CD14-positive monocyte (primary cell): ENCODE measurements around the gene WRNIP1. TPM values are rescaled to one million over a fixed set of nuclear protein-coding genes. Genes with fewer than 3 reads are reported as not detected.

Experiments used
- DNase-seq, 3 donors: peaks; one replicate each; pipeline ENCODE4 v3.0.0-alpha.2; 2011 to 2022
- H2AFZ ChIP-seq: 2 replicates; pipeline ENCODE4 v1.6.0; 2012; ENCODE audit warnings: mild to moderate bottlenecking, low read depth, low read length, inconsistent platforms; ENCODE audit not compliant: insufficient read depth, poor library complexity, severe bottlenecking
- H3K27ac ChIP-seq, 2 donors: 1 replicate in 1 of 2; 2 replicates in 1 of 2; pipeline ENCODE4 v1.5.1; 2012 to 2013; ENCODE audit warnings: low read length in 2 of 2, control low read depth in 1 of 2, inconsistent platforms in 1 of 2, low read depth in 1 of 2, mild to moderate bottlenecking in 1 of 2
- H3K27me3 ChIP-seq, 2 donors: one replicate each; pipeline versions ENCODE4 v1.6.0 to v1.6.1; 2011 to 2013; ENCODE audit warnings: low read length in 2 of 2; ENCODE audit not compliant: control insufficient read depth in 2 of 2, insufficient read depth in 2 of 2
- H3K36me3 ChIP-seq, 2 donors: replicated peaks in 1 of 2; 1 replicate in 1 of 2; 2 replicates in 1 of 2; pipeline versions ENCODE4 v1.5.1 to v1.6.1; 2012 to 2013; ENCODE audit warnings: low read length in 2 of 2, control low read depth in 1 of 2, inconsistent platforms in 1 of 2, mild to moderate bottlenecking in 1 of 2; ENCODE audit not compliant: insufficient read depth in 2 of 2, control insufficient read depth in 1 of 2
- H3K4me1 ChIP-seq, 2 donors: 1 replicate in 1 of 2; 2 replicates in 1 of 2; pipeline versions ENCODE4 v1.5.1 to v1.6.1; 2012 to 2013; ENCODE audit warnings: low read length in 2 of 2, control low read depth in 1 of 2, inconsistent platforms in 1 of 2, mild to moderate bottlenecking in 1 of 2, moderate library complexity in 1 of 2; ENCODE audit not compliant: insufficient read depth in 2 of 2, control insufficient read depth in 1 of 2
- H3K4me2 ChIP-seq: replicated peaks from 2 replicates; pipeline ENCODE3; 2012; ENCODE audit warnings: low read length, moderate library complexity, mild to moderate bottlenecking; ENCODE audit not compliant: poor library complexity, severe bottlenecking; ENCODE audit errors: extremely low read depth
- H3K4me3 ChIP-seq, 3 experiments: fragments of 200-600 bp in 1 of 3; sonication (generic) in 1 of 3; replicated peaks in 1 of 3; 1 replicate in 2 of 3; 2 replicates in 1 of 3; pipeline ENCODE4 v1.5.1; 2011 to 2013; ENCODE audit warnings: low read length in 3 of 3, mild to moderate bottlenecking in 3 of 3, control low read depth in 2 of 3, low read depth in 2 of 3, inconsistent platforms in 1 of 3, moderate library complexity in 1 of 3
- H3K79me2 ChIP-seq: 2 replicates; pipeline ENCODE4 v1.6.0; 2012; ENCODE audit warnings: mild to moderate bottlenecking, control low read depth, inconsistent platforms, low read length, moderate library complexity; ENCODE audit not compliant: insufficient read depth
- H3K9ac ChIP-seq: 2 replicates; pipeline ENCODE4 v1.6.0; 2017; ENCODE audit warnings: low read length, mild to moderate bottlenecking; ENCODE audit not compliant: insufficient read depth, poor library complexity, severe bottlenecking
- H3K9me3 ChIP-seq, 2 donors: replicated peaks in 1 of 2; 1 replicate in 1 of 2; 2 replicates in 1 of 2; pipeline versions ENCODE4 v1.5.1 to v1.6.1; 2012 to 2013; ENCODE audit warnings: low read length in 2 of 2, control low read depth in 1 of 2; ENCODE audit not compliant: control insufficient read depth in 1 of 2, insufficient read depth in 1 of 2
- H4K20me1 ChIP-seq: 2 replicates; pipeline ENCODE4 v1.6.0; 2012; ENCODE audit warnings: mild to moderate bottlenecking, low read length, control low read depth, moderate library complexity; ENCODE audit not compliant: insufficient read depth
- H3K27ac Mint-ChIP-seq, 7 donors: one replicate each; pipeline ENCODE4 v1.8.0; 2020; ENCODE audit warnings: mild to moderate bottlenecking in 7 of 7, mixed read lengths in 7 of 7, moderate library complexity in 6 of 7, inconsistent platforms in 2 of 7
- H3K27me3 Mint-ChIP-seq, 3 donors: one replicate each; pipeline ENCODE4 v1.8.0; 2021 to 2022; ENCODE audit warnings: low read depth in 3 of 3, mild to moderate bottlenecking in 3 of 3, mixed read lengths in 3 of 3, moderate library complexity in 3 of 3, inconsistent platforms in 1 of 3
- H3K36me3 Mint-ChIP-seq, 2 donors: one replicate each; pipeline ENCODE4 v1.8.0; 2020; ENCODE audit warnings: mixed read lengths in 2 of 2, inconsistent platforms in 1 of 2, mild to moderate bottlenecking in 1 of 2
- H3K4me1 Mint-ChIP-seq: one replicate; pipeline ENCODE4 v1.8.0; 2020; ENCODE audit warnings: mild to moderate bottlenecking, mixed read lengths
- H3K4me3 Mint-ChIP-seq, 2 donors: one replicate each; pipeline ENCODE4 v1.8.0; 2020; ENCODE audit warnings: mild to moderate bottlenecking in 2 of 2, mixed read lengths in 2 of 2, moderate library complexity in 1 of 2
- H3K9me3 Mint-ChIP-seq, 7 donors: one replicate each; pipeline ENCODE4 v1.8.0; 2020 to 2022; ENCODE audit warnings: mixed read lengths in 7 of 7, mild to moderate bottlenecking in 6 of 7, moderate library complexity in 6 of 7, inconsistent platforms in 2 of 7
- CTCF ChIP-seq: fragments of 200-600 bp; IDR thresholded peaks from one replicate; pipeline ENCODE4 v1.8.0; 2022; ENCODE audit warnings: antibody characterized with exemption, mild to moderate bottlenecking
- WGBS: methylation state at CpG from one replicate; pipeline ENCODE4 v1.1.5; 2013; ENCODE audit warnings: missing lambda C conversion rate; ENCODE audit not compliant: insufficient coverage; 5-methylcytosine and 5-hydroxymethylcytosine counted together
- intact Hi-C, 2 donors: fragments of 100-400 bp; cut with micrococcal nuclease; formaldehyde crosslinking; loops; one replicate each; pipeline versions ENCODE4 v1.15.0 to v1.15.1; 2023
- polyA plus RNA-seq, 3 donors: library from polyadenylated mRNA; depleted of rRNA in 1 of 3; unstranded in 2 of 3; stranded (reverse) in 1 of 3; fragments of 300-500 nt in 2 of 3; fragments of >200 nt in 1 of 3; fragmentation: Illumina TruSeq in 2 of 3; gene quantifications; 1 replicate in 2 of 3; 2 replicates in 1 of 3; pipeline ENCODE4 v1.2.3, GENCODE V29; 2012 to 2021

Gene WRNIP1
- polyA plus RNA-seq, 3 donors: 17.5 to 25.8 (median 17.8) TPM

DNA sequence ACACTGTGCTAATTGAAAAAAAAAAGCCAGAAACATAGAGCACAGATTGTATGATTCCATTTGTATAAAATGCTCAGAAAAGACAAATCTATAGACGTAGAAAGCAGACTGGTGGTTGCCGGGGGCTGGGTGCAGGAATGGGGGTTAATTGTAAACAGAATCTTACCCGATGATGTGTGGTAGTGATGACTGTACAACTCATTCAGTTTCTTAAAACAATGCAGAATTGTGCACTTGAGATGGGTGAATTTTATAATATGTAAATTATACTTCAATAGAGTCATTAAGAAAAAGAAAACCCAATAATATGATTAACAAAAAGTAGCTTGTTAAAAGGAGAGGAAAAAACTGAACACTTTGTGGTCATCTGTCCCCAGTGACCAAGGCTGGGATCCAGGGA is 10.8 kb upstream of the WRNIP1 start:
- intact Hi-C loops: no loop called here
- DNase-seq: no peak
- Mint-ChIP-seq H3K36me3 (no peaks in the 10 kb centered on the region), H3K4me3 (no peak overlapping the region), H3K9me3 (no peaks in the 10 kb centered on the region), H3K27ac (no peak overlapping the region), H3K27me3 (peaks cover 0 to 8% (median 3%) of the 10 kb centered on the region in 3 donors), H3K4me1 (peaks cover 18% of the 10 kb centered on the region)
- Histone ChIP-seq H3K4me3 (no peak overlapping the region), H3K27me3 (no peaks in the 10 kb centered on the region), H3K9me3 (no peaks in the 10 kb centered on the region), H3K9ac (no peak overlapping the region), H3K79me2 (no peaks in the 10 kb centered on the region), H2AFZ (no peak overlapping the region), H3K36me3 (no peaks in the 10 kb centered on the region), H3K4me2 (no peak overlapping the region), H4K20me1 (no peaks in the 10 kb centered on the region), H3K4me1 (peaks cover 15 to 17% of the 10 kb centered on the region in 2 donors), H3K27ac (no peak overlapping the region)
- WGBS: no CpG with 5 or more reads among the region's 3 CpGs
- no peak for TF ChIP-seq CTCF

GRCh38 chr6:2754911-2755310 is 10.3 kb upstream of the WRNIP1 start:
- Histone ChIP-seq H3K79me2 (no peaks in the 10 kb centered on the region), H3K4me2 (no peak overlapping the region), H3K4me3 (no peak overlapping the region), H2AFZ (no peak overlapping the region), H3K27me3 (no peaks in the 10 kb centered on the region), H3K9ac (no peak overlapping the region), H3K4me1 (peaks cover 12 to 17% of the 10 kb centered on the region in 2 donors), H4K20me1 (no peaks in the 10 kb centered on the region), H3K36me3 (no peaks in the 10 kb centered on the region), H3K9me3 (no peaks in the 10 kb centered on the region), H3K27ac (no peak overlapping the region)
- Mint-ChIP-seq H3K9me3 (no peaks in the 10 kb centered on the region), H3K27me3 (peaks cover 0 to 8% (median 3%) of the 10 kb centered on the region in 3 donors), H3K4me3 (no peak overlapping the region), H3K36me3 (no peaks in the 10 kb centered on the region), H3K4me1 (peaks cover 14% of the 10 kb centered on the region), H3K27ac (no peak overlapping the region)
- WGBS: no CpG with 5 or more reads among the region's 1 CpG
- no peak for TF ChIP-seq CTCF
- no peak for DNase-seq
- intact Hi-C loops: no loop called here
